SK-N-SH treated with all-trans-retinoic acid at 6 μM for 48 hours (cell line): ENCODE measurements around the gene THRB.

Experiments
- CREB5 ChIP-seq: fragments of 250-450 bp; sonication (Bioruptor Pico); IDR thresholded peaks from 2 replicates; pipeline ENCODE4 v1.5.1; 2020; ENCODE audit warnings: low read depth, mild to moderate bottlenecking, moderate library complexity
- OSR1 ChIP-seq: fragments of 250-450 bp; sonication (Bioruptor Pico); IDR thresholded peaks from 2 replicates; pipeline ENCODE4 v1.8.0; 2022; ENCODE audit warnings: moderate library complexity, mild to moderate bottlenecking, inconsistent platforms
- PATZ1 ChIP-seq: fragments of 250-450 bp; sonication (Bioruptor Pico); IDR thresholded peaks from 2 replicates; pipeline ENCODE4 v1.8.0; 2020; ENCODE audit warnings: mild to moderate bottlenecking, moderate library complexity, borderline replicate concordance
- TSHZ2 ChIP-seq: fragments of 250-450 bp; sonication (Bioruptor Pico); IDR thresholded peaks from 2 replicates; pipeline ENCODE4 v1.5.0; 2020; ENCODE audit warnings: mild to moderate bottlenecking, moderate library complexity
- ZFP30 ChIP-seq: fragments of 450-650 bp; formaldehyde crosslinking; IDR thresholded peaks from 2 replicates; pipeline ENCODE4 v1.5.0; 2022; ENCODE audit warnings: mild to moderate bottlenecking, moderate library complexity
- ZNF565 ChIP-seq: fragments of 450-650 bp; formaldehyde crosslinking; conservative IDR thresholded peaks from 2 replicates; pipeline ENCODE4 v1.5.0; 2020; ENCODE audit warnings: low read depth, mild to moderate bottlenecking, moderate library complexity

DNA sequence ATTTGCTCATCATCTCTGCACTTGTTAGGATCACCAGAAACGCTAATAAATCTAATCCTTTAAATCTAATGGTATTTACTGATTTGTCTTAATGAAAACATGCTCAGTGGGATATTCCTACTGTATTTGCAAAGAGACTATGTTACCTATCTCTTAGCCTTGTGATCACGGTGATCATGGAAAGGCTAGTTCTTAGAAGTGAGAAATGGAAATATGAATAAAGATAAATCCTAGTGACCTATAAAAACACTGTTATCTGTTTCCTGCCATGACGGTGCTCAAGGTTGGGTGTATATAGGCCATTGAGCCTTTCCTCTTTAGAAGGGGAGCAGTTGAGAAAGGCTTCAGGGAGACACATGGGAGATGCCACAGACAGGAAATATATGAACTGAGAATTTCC, 116.3 kb downstream of the THRB start:
- TF ChIP-seq ZFP30 (no peak), ZNF565 (CRISPR knock-in tag) (no peak), CREB5 (CRISPR knock-in tag) (no peak), PATZ1 (CRISPR knock-in tag) (no peak), OSR1 (CRISPR knock-in tag) (no peak), TSHZ2 (CRISPR knock-in tag) (no peak)
